ENCODE results near the gene FAM117B. TPM values are rescaled to one million over a fixed set of nuclear protein-coding genes. Genes with fewer than 3 reads are reported as not detected.
"Not testable (repeated sequence)": the region's sequence is repeated elsewhere in the genome, so short reads cannot be mapped to it uniquely, and the experiment has no call there.

FAM117B gene
- polyA plus RNA-seq, 4 donors, result 28.0 to 36.0 (median 31.7) TPM

DNA sequence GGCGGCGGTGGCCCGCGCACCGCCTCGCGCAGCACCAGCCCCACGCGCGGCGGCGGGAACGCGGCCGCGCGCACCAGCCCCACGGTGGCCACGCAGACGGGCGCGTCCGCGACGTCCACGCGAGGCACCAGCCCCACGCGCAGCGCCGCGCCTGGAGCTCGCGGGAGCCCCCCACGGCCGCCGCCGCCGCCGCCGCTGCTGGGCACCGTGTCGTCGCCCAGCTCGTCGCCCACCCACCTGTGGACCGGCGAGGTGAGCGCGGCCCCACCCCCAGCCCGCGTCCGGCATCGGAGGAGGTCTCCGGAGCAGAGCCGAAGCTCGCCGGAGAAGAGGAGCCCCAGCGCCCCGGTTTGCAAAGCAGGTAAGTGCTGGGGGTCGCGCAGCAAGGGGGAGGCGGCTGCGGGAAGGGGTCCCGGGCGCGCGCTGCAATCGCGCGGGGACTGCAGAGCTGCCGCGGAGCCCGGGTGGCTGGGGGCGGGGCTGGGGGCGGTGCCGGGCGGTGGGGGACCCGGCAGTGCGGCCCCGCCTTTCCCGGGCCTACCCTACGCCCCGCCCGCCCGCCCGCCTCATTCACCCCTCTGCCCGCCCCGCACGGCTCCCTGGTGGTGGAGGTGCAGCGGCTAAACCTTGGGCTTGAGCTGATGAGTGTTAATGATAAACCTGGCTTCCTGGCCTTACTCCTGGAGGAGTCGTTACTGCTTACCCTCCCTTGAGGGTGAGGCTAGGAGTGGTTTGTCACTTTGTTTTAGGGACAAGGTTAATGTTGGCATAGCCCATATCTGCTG, 851 bp downstream of the FAM117B start:
- DNase-seq (ENCODE audit: low read depth in 4 of 4, low spot score in 3 of 4), result peak; percentile 65 to 77 (median 72)

DNA sequence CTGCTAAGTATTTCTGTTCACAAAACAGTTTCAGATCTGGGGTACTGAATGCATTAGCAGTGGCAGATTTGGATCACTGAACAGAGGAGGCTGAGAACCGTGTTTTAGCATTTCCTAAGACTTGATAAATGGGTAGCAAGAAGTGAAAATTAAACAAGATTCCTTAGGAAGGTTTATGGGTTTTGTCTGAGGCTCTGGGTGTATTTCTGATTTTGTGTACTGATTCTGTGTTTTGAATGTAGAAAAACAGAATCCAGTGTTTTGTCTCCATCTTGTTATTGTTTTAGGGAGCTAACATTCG, 1.4 kb downstream of the FAM117B start:
- no peak for DNase-seq (ENCODE audit: low read depth in 4 of 4, low spot score in 3 of 4)

DNA sequence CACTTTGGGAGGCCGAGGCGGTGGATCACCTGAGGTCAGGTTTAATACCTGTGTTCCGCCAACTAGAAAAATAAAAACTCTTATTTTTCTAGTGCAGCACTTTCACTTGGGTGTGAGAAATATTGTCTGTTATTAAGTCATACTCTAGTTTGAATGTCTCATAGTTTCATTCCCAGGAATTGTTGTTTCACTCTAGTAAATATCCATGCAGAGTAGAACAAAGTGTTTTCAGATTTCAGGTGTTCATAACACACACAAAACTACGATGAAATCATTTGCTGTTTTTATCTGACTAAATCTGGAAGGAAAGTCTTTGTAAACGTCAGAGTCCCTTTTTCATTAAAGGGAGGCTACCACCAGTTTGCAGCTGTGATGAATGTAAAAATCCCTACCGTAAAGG, 4.0 kb downstream of the FAM117B start:
- DNase-seq (ENCODE audit: low read depth in 4 of 4, low spot score in 3 of 4), result no peak

DNA sequence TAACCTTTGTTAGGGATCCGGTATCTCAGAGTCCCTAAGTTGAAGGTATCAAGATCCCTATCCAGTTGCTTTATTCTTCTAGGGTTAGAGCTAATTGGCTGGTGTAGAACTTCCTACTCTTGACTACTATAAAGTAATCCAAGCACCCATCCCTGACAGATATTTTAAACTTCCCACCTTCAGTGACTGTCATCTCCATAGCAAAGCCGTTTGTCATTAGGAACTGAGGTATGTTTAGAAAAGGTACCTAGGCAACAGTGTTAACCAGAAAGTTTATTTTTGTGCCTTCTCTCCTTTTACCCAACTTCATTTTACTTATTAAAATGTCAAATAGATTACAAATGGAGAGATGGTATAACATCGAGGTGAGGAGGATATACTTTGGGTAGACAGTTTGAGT, 4.5 kb downstream of the FAM117B start:
- no peak for DNase-seq (ENCODE audit: low read depth in 4 of 4, low spot score in 3 of 4)

DNA sequence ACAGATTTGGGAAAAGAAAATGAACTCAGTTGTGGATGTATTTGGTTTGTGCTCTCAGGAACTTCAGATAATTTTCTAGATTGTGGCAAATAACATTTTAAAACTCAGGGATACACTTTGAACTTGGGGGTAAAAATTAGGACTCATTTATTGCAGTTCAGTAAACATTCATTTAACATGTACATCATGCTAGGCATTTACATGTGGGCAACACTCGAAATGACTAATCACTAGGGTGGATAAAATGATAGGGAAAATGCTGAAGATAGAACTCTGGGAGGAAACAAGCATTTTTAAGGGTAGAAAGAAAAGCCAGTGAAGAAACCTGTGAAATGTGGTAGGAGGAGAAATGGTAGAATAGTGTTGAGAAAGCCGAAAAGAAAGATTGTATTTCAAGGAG, 7.8 kb downstream of the FAM117B start:
- DNase-seq (ENCODE audit: low read depth in 4 of 4, low spot score in 3 of 4), result no peak

DNA sequence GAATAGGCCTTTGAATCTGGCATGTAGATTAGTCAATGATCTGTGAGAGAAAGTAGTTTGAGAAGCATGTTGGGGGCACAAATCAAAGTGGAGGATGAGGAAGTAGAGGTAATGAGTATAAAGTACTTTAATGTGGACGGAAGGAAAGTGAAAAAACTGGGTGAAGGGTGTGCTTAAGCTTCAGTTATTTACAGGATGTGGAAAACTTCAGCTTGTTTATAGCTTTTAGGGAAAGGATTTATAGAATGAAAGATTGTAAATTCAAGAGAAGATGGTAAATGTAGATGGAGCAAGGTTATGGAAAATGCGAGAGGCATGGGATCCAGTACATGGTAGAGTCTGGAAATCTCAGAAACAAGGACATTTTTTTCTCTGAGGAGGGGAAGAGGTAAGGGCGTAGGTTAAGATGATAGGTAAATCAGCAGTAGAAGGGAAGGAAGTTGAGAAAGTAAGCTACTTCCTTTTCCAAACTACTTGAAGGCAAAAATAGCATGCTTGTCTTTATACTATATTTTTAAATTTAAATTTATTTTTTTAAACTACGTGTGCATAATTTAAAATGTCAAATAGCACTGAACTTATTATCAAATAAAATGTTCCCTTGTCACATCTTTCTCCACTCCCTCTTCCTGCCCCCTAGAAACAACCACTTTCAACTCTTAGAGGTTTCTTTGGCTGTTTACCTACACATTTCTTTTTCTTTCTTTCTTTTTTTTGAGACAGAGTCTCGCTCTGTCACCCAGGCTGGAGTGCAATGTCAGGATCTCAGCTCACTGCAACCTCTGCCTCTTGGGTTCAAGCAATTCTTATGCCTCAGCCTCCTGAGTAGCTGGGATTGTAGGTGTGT, 8.5 kb downstream of the FAM117B start:
- no peak for DNase-seq (ENCODE audit: low read depth in 4 of 4, low spot score in 3 of 4)

DNA sequence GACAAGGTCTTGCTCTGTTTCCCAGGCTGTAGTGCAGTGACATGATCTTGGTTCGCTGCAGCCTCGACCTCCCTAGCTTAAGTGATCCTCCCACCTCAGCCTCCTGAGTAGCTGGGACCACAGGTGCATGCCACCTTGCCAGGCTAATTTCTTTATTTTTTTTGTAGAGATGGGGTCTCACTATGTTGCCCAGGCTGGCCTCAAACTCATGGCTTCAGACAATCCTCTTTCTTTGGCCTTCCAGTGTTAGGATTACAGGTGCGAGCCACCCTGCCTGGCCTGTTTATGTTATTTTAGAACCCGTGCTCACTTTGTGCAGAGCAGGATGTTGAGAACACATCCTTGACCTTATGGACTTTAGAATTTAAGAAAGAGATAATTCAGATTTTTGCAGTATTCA, 17.4 kb downstream of the FAM117B start:
- DNase-seq (ENCODE audit: low read depth in 4 of 4, low spot score in 3 of 4), result no peak

DNA sequence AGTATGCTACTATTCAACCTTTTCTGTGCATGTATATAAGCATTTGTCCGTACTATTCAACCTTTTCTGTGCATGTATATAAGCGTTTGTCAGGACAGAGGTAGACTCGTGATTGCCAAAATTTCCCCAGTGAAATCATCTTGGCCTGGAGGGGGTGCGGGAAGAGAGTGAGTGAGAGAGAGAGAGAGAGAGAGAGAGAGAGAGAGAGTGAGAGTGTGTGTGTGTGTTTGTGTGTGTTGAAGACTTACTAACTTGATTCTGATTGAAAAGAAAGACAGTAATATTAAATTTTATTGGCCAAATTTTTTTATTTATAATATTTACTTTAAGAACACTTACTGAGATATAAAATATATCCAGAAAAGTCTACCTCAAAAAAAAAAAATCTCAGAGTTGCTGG, 19.1 kb downstream of the FAM117B start:
- DNase-seq (ENCODE audit: low read depth in 4 of 4, low spot score in 3 of 4), result no peak

DNA sequence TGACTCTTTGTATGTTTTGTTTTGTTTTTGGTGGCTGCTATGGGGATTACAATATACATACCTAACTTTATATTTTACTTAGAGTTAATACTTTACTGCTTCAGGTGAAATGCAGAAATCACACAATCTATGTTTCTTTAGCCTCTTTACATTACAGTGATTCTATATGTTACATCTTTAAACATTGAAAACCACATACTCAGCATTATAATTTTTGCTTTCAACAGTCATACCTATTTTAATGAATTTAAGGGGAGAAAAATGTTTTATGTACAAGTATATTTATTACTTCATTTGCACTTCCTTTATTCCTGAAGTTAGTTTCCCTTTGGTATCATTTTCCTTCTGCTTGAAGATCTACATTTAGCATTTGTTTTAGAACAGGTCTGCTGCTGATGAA, 23.1 kb downstream of the FAM117B start:
- no peak for DNase-seq (ENCODE audit: low read depth in 4 of 4, low spot score in 3 of 4)

DNA sequence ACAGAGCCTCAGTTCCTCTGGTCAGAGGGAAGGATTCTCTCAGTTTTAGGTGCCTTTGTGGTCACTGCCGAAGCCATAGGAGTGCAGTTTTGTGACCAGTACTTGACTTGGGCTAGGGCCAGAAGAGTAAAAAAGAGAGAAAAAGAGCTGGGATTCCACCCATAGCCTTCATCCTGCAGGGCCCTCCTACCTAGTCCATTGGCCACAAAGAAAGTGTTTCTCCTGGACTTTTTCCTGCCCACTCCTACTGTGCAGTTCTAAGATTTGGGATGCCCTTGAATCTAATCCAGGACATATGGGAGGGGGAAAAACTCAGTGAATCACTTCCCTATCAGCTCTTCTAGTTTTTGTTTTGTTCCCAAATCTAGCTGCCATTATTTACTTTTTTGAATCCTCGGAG, 26.0 kb downstream of the FAM117B start:
- no peak for DNase-seq (ENCODE audit: low read depth in 4 of 4, low spot score in 3 of 4)

DNA sequence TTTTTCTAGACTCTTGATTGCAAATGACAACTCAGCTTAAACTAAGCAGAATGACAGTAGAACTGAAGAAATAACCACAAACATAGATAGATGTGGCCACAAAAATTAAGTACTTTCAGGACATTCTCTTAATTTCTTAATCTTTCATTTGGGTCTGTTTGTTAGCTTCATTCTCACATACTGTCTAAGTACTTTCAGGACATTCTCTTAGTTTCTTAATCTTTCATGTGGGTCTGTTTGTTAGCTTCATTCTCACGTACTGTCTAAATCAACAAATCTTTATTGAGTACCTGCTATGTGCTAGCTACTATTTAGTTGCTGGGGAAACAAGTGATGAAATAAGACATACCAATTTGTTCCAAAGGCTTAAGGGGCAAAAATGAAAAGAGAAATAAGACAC, 35.1 kb downstream of the FAM117B start:
- no peak for DNase-seq (ENCODE audit: low read depth in 4 of 4, low spot score in 3 of 4)

DNA sequence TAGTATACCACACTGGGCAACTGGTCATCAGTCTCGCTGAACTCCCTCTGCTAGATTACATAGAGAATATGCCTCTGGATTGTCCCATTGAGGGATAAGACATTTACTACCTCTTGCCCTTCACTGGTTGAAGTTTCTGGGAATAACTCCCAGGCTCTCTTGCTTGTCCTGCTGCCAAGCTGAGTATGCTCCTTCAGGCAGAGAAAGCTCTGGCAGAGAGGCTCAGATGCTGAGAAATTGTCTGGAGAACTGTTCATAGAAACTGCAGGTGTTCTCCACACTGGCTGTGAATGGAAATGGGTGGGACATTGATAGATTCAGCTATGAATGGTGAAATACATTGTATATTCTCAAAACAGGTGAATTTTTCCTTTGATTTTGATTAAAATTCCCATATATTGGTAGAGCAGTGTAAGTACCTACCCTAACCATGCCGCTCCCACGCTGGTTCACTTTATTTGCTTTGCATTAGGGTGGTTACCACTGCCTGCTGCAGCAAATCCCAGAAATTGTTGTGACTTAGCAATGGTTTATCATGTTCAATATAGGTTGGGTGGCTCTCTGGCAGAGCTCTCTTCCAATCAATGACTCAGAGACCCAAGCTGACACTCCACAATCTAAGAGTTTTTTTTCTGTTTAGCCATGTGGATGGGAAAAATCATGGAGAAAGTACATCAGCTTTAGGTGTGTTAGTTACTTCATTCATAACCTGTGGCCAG, 36.7 kb downstream of the FAM117B start:
- DNase-seq (ENCODE audit: low read depth in 4 of 4, low spot score in 3 of 4), result no peak

DNA sequence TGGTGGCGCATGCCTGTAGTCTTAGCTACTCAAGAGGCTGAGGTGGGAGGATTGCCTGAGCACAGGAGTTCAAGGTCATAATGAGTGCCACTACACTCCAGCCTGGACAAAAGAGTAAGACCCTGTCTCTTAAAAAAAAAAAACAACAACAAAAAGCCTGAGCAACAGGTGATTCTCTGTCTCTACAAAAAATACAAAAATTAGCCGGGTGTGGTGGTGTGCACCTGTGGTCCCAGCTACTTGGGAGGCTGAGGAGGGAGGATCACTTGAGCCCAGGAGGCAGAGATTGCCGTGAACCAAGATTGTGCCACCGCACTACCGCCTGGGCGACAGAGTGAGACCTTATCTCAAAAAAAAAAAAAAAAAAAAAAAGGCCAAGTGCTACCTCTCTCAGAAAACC, 40.3 kb downstream of the FAM117B start:
- not testable (repeated sequence) for DNase-seq (ENCODE audit: low read depth in 4 of 4, low spot score in 3 of 4)

DNA sequence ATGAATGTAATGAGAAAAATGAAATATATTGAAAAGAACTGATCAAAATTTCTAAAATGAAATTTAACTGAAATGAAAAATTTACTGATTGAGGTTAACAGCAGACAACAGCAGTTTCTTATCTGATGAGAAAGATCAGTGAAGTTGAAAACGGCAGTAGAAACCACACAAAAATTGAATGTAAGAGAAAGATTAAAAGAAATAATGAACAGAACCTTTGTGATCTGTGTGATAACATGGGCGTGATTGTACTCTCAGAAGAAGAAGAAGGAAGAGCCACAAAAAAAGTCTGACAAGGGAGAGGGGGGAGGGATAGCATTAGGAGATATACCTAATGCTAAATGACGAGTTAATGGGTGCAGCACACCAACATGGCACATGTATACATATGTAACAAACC, 45.2 kb downstream of the FAM117B start:
- DNase-seq (ENCODE audit: low read depth in 4 of 4, low spot score in 3 of 4), result no peak

DNA sequence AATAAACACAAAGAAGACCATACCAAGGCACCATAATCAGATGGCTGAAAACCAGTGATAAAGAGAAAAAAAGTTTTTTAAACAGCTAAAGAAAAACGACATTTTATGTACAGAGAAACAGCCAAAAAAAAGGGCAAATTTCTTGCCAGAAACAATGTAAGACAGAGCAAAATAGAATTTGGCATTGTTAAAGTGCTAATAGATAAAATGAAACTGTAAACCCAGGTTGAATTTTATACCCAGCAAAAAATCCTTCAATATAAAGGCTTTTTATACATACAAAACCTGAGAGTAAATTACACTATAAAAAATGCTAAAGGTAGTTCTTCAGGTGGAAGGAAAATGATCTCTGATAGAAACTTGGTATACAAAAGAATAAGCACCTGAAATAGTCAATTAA, 45.7 kb downstream of the FAM117B start:
- no peak for DNase-seq (ENCODE audit: low read depth in 4 of 4, low spot score in 3 of 4)

DNA sequence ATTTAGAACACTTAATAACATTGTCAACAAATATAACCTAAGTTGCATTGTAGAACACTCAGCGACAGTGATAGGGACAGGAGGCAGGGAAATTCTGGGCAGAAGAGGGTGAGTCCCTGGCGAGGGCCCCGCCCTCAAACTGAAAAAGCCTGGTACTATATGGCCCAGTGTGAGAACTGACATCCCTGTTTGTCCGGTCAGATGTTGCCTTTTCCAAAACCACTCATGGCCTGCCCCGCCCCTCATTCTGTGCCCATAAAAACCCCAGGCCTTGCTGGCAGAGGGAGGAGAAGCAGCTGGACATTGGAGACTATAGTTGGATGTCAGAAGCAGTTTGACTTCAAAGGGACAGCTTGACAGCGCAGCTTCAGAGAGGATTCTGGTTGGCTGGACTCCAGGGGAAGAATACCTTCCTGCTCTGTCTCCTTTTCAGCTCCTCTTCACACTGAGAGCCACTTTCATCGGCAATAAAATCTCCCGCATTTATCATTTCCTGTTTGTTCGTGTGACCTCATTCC, 47.0 kb downstream of the FAM117B start:
- DNase-seq (ENCODE audit: low read depth in 4 of 4, low spot score in 3 of 4), result no peak

DNA sequence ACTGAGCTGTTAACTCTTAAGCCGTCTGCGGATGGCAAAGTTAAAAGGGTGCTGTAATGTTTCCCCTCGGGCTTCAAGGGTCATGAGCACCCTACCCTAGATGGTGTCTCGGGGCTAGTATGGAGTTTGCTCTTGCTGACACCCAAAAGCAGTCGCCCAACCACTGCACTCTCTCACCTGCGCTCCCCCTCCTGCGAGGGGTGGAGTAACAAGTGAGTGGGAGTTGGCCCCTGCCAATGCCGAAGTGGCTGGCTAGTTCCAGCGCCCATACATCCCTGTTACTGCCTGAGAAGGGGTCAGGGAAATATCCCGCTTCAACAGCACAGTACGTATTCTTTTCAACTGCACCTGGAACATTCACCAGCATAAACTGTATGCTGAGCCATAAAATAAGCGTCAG, 47.5 kb downstream of the FAM117B start:
- no peak for DNase-seq (ENCODE audit: low read depth in 4 of 4, low spot score in 3 of 4)

DNA sequence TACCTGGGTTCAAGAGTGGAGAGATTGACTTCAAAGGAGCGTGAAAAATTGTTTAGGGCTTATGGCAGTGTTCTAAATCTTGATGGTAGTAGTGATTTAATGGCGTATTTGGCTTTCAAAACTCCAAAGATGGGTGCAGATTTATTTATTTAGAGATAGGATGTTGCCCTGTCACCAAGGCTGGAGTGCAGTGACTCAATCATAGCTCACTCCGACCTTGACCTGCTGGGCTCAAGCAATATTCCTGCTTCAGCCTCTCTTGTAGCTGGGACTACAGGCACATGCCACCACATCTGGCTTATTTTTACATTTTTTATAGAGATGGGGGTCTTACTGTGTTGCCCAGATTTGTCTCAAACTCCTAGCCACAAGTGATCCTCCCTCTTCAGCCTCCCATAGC, 52.5 kb downstream of the FAM117B start:
- no peak for DNase-seq (ENCODE audit: low read depth in 4 of 4, low spot score in 3 of 4)

DNA sequence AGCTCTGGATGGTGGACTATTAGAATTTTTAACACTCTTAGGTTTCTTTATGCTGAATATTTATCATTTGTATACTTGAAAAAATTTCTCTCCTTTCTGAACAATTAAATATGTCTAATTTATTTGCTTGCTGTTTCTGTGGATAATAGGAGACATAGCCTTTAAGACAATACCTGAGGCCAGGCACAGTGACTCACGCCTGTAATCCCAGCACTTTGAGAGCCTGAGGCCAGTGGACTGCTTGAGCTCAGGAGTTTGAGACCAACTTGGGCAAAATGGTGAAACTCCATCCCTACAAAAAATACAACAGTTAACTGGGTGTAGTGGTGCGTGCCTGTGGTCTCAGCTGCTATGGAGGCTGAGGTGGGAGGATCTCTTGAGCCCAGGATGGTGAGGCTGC, 54.7 kb downstream of the FAM117B start:
- no peak for DNase-seq (ENCODE audit: low read depth in 4 of 4, low spot score in 3 of 4)

DNA sequence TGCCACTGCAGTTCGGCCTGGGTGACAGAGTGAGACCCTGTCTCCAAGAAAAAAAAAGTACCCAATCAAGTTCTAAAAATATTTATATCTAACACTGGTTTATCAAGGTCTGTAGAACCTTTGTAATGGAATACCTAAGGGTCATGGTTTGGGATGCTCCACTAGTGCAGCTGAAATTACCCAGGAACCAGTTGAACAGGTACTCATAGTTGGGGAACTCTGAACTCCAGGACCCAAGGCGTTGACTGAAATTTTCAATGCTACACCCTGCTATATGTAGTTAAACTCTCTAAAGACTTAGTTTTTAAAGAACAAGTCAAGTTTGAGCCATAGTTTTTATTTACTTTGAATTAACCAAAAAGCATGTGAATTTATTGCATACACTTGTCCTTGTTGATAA, 55.1 kb downstream of the FAM117B start:
- DNase-seq (ENCODE audit: low read depth in 4 of 4, low spot score in 3 of 4), result no peak

DNA sequence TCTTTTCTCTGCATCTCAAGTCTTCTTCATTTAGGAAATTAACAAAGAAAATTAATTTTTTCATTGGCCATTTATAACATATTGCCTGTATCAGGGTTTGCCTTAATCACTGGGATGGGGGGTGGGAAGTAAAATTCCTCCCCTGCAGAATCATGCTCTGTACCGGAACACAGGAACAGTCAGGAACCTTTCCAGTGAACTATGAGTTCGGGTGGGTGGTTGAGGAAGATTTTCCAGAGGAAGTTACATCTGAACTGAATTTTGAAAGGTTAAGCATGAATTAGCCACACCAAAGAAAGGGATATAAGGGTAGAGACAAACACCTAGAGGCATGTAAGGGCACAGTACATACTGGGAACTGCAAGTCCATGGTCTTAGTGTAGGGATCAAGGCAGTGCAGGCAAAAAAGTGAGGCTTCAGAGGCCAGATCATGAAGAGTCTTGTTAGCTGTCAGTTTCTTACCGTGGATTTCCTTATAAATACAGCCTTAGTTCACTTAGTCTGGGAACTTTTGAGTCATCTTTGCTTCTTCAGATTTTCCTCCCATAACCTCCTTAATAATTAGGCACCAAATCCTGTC, 55.6 kb downstream of the FAM117B start:
- no peak for DNase-seq (ENCODE audit: low read depth in 4 of 4, low spot score in 3 of 4)

Data from right renal pelvis (tissue), 4 donors.